ENCODE data around the gene NOLC1. TPM values are rescaled to one million over a fixed set of nuclear protein-coding genes. Genes with fewer than 3 reads are reported as not detected.

Gene NOLC1
- total RNA-seq, 2 donors from 2014 or later: 92.0 to 93.5 TPM

DNA sequence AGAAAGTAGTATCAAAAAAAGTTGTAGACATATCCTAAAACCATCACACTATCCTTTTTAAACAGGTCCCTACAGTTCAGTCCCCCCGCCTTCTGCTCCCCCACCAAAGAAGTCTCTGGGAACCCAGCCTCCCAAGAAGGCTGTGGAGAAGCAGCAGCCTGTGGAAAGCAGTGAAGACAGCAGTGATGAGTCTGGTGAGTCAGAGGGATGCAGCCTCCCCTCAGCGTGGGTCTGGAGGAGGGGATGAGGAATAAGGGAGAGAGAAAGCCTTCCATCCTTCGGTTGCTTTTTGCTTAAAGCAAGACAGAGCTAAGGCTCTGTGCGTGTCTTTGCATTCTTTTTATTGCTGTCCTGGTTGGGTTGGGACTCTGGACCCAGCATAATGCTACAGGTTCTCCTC lies 7.6 kb downstream of the NOLC1 start:
- TF ChIP-seq, protein P1, sequence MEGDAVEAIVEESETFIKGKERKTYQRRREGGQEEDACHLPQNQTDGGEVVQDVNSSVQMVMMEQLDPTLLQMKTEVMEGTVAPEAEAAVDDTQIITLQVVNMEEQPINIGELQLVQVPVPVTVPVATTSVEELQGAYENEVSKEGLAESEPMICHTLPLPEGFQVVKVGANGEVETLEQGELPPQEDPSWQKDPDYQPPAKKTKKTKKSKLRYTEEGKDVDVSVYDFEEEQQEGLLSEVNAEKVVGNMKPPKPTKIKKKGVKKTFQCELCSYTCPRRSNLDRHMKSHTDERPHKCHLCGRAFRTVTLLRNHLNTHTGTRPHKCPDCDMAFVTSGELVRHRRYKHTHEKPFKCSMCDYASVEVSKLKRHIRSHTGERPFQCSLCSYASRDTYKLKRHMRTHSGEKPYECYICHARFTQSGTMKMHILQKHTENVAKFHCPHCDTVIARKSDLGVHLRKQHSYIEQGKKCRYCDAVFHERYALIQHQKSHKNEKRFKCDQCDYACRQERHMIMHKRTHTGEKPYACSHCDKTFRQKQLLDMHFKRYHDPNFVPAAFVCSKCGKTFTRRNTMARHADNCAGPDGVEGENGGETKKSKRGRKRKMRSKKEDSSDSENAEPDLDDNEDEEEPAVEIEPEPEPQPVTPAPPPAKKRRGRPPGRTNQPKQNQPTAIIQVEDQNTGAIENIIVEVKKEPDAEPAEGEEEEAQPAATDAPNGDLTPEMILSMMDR (conservative IDR thresholded peaks at IDR 0.05): no peak
- Histone ChIP-seq H3K4me1 (ENCODE audit: control insufficient read depth, insufficient read depth, low read length) (no peaks in the 10 kb centered on the region), H3K36me3 (ENCODE audit: control insufficient read depth, insufficient read depth, low read length) (peaks cover 83% of the 10 kb centered on the region), H3K27ac (ENCODE audit: low read depth, low read length) (no peak overlapping the region), H3K27me3 (ENCODE audit: control insufficient read depth, insufficient read depth, low read length, poor library complexity, severe bottlenecking) (no peaks in the 10 kb centered on the region), H3K9ac (ENCODE audit: extremely low read depth, low read length, poor library complexity, severe bottlenecking) (no peak overlapping the region), H3K9me3 (ENCODE audit: control insufficient read depth, low read length) (no peaks in the 10 kb centered on the region), H3K4me3 (ENCODE audit: low read length) (no peak overlapping the region)
- no peaks in the 10 kb centered on the region for H3K27me3 Mint-ChIP-seq (ENCODE audit: insufficient read depth)
- H3K9me3 Mint-ChIP-seq: no peaks in the 10 kb centered on the region
- 93 to 100% methylated on average over 2 to 4 of the region's 4 CpGs for WGBS, 2 experiments (ENCODE audit: insufficient coverage in 1 of 2, insufficient read length in 1 of 2)
- H3K36me3 Mint-ChIP-seq (ENCODE audit: low read depth): peaks cover 71% of the 10 kb centered on the region
- H3K27ac Mint-ChIP-seq: no peak overlapping the region
- H3K4me3 Mint-ChIP-seq: no peak overlapping the region
- H3K4me1 Mint-ChIP-seq: no peaks in the 10 kb centered on the region
- no peak for DNase-seq

- H3K4me3 ChIP-seq (ENCODE audit: low read length): no peak overlapping the region
- H3K4me1 Mint-ChIP-seq: no peaks in the 10 kb centered on the region
- peak overlapping the region; percentile 16 for H3K27ac ChIP-seq (ENCODE audit: low read depth, low read length)
- no peaks in the 10 kb centered on the region for H3K4me1 ChIP-seq (ENCODE audit: control insufficient read depth, insufficient read depth, low read length)
- WGBS, 2 experiments (ENCODE audit: insufficient coverage in 1 of 2, insufficient read length in 1 of 2): 91 to 95% methylated on average over 4 of the region's 4 CpGs
- DNase-seq: no peak
- H3K9ac ChIP-seq (ENCODE audit: extremely low read depth, low read length, poor library complexity, severe bottlenecking): no peak overlapping the region
- H3K4me3 Mint-ChIP-seq: no peak overlapping the region
- no peaks in the 10 kb centered on the region for H3K9me3 Mint-ChIP-seq
- H3K27me3 ChIP-seq (ENCODE audit: control insufficient read depth, insufficient read depth, low read length, poor library complexity, severe bottlenecking): peaks cover 4% of the 10 kb centered on the region
- H3K9me3 ChIP-seq (ENCODE audit: control insufficient read depth, low read length): no peaks in the 10 kb centered on the region
- TF ChIP-seq, protein P1 (conservative IDR thresholded peaks at IDR 0.05): no peak
- H3K27me3 Mint-ChIP-seq (ENCODE audit: insufficient read depth): peaks cover 4% of the 10 kb centered on the region
- H3K36me3 Mint-ChIP-seq (ENCODE audit: low read depth): peaks cover 42% of the 10 kb centered on the region
- no peak overlapping the region for H3K27ac Mint-ChIP-seq
- peaks cover 56% of the 10 kb centered on the region for H3K36me3 ChIP-seq (ENCODE audit: control insufficient read depth, insufficient read depth, low read length)
These were observed 11.3 kb downstream of the NOLC1 start for GRCh38 chr10:102163342-102163989.

DNA sequence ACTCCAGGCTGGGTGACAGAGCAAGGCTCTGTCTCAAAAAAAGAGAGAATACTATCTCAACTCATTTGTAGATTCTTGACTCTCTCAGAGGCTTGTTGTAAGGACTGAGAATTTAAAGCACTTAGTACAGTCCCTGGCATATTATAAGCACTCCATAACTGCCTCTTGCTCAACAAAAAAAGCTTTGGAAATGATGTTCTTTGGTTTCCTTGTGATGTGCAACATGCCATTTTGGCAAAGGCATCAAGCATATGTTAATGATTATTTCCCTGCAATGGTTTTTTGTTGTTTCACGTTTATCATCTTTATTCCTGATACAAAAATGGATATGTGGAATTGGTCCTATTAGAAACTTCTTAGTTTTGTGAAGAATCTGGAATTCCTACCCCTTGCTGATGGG lies 15.7 kb downstream of the NOLC1 start:
- TF ChIP-seq, protein P1 (conservative IDR thresholded peaks at IDR 0.05): no peak
- H3K4me3 Mint-ChIP-seq: no peak overlapping the region
- Histone ChIP-seq H3K9me3 (ENCODE audit: control insufficient read depth, low read length) (no peaks in the 10 kb centered on the region), H3K27me3 (ENCODE audit: control insufficient read depth, insufficient read depth, low read length, poor library complexity, severe bottlenecking) (peaks cover 4% of the 10 kb centered on the region), H3K9ac (ENCODE audit: extremely low read depth, low read length, poor library complexity, severe bottlenecking) (no peak overlapping the region), H3K4me3 (ENCODE audit: low read length) (no peak overlapping the region), H3K27ac (ENCODE audit: low read depth, low read length) (no peak overlapping the region), H3K36me3 (ENCODE audit: control insufficient read depth, insufficient read depth, low read length) (peaks cover 14% of the 10 kb centered on the region), H3K4me1 (ENCODE audit: control insufficient read depth, insufficient read depth, low read length) (no peaks in the 10 kb centered on the region)
- WGBS, 2 experiments (ENCODE audit: insufficient coverage in 1 of 2, insufficient read length in 1 of 2): 83% methylated on average over 1 of the region's 1 CpG; no CpG with 5 or more reads in 1 of the 2 experiments
- peaks cover 18% of the 10 kb centered on the region for H3K27me3 Mint-ChIP-seq (ENCODE audit: insufficient read depth)
- no peak for DNase-seq
- no peak overlapping the region for H3K27ac Mint-ChIP-seq
- H3K9me3 Mint-ChIP-seq: no peaks in the 10 kb centered on the region
- H3K4me1 Mint-ChIP-seq: no peaks in the 10 kb centered on the region
- H3K36me3 Mint-ChIP-seq (ENCODE audit: low read depth): peaks cover 5% of the 10 kb centered on the region
